GM19238 (cell line): ENCODE results near the gene RABL2B.

ENCODE experiments used
- DNase-seq: peaks from one replicate; pipeline ENCODE4 v3.0.0; 2011; ENCODE audit warnings: low spot score; ENCODE audit not compliant: insufficient read length

The RABL2B gene

DNA sequence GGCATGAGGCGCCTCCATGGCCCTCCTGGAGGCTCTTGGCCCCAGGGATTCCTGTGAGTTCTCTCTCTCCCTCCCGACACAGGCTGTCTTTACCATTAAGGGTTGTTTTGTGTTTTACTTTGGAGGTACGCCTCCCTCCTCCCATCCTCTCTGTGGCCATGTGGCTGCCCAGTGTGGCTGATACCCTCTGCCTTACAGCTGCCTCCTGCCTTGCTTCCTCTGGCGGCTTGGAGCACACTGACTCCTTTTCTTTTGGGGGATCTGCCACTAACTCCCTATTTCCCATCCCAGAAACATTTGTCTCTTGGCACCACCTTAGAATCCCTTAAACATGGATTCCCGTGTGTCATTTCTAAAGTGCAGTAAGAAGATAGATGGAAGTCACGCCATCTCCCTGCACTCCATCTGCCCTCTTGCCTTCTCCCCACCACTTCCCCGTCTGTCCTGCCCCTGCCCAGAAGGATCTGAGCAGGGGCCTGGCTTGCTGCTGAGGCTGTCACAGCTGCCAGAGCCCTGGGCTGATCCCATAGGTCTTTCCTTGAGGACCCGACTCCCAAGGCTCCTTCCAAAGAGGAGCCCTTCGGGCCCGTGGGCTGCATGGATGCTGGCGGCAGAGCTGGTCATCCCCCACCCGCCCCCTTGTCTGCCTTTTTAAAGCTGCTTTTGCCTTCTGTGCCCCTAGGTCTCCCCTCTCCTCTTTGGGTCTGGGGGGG, 60.6 kb downstream of the RABL2B start:
- no peak for DNase-seq

DNA sequence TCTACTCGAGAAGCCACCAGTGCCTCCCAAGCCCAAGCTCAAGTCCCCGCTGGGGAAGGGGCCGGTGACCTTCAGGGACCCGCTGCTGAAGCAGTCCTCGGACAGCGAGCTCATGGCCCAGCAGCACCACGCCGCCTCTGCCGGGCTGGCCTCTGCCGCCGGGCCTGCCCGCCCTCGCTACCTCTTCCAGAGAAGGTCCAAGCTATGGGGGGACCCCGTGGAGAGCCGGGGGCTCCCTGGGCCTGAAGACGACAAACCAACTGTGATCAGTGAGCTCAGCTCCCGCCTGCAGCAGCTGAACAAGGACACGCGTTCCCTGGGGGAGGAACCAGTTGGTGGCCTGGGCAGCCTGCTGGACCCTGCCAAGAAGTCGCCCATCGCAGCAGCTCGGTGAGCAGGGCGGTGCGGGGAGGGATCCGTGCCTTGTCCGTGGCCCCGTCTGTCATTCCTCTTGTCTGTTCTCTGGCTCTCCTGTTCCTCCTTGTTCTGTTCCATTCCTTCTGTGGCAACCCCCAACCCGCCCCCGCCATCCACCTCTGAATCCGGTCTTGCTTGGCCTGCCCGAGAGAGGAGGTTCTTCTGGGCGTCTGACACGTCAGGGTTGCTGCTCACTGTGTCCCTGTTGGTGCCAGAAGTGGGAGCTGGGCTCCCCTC, 61.3 kb downstream of the RABL2B start:
- DNase-seq, result no peak

DNA sequence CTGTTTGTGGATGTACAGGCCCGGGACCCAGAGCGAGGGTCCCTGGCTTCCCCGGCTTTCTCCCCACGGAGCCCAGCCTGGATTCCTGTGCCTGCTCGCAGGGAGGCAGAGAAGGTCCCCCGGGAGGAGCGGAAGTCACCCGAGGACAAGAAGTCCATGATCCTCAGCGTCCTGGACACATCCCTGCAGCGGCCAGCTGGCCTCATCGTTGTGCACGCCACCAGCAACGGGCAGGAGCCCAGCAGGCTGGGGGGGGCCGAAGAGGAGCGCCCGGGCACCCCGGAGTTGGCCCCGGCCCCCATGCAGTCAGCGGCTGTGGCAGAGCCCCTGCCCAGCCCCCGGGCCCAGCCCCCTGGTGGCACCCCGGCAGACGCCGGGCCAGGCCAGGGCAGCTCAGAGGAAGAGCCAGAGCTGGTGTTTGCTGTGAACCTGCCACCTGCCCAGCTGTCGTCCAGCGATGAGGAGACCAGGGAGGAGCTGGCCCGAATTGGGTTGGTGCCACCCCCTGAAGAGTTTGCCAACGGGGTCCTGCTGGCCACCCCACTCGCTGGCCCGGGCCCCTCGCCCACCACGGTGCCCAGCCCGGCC, 62.1 kb downstream of the RABL2B start:
- no peak for DNase-seq

DNA sequence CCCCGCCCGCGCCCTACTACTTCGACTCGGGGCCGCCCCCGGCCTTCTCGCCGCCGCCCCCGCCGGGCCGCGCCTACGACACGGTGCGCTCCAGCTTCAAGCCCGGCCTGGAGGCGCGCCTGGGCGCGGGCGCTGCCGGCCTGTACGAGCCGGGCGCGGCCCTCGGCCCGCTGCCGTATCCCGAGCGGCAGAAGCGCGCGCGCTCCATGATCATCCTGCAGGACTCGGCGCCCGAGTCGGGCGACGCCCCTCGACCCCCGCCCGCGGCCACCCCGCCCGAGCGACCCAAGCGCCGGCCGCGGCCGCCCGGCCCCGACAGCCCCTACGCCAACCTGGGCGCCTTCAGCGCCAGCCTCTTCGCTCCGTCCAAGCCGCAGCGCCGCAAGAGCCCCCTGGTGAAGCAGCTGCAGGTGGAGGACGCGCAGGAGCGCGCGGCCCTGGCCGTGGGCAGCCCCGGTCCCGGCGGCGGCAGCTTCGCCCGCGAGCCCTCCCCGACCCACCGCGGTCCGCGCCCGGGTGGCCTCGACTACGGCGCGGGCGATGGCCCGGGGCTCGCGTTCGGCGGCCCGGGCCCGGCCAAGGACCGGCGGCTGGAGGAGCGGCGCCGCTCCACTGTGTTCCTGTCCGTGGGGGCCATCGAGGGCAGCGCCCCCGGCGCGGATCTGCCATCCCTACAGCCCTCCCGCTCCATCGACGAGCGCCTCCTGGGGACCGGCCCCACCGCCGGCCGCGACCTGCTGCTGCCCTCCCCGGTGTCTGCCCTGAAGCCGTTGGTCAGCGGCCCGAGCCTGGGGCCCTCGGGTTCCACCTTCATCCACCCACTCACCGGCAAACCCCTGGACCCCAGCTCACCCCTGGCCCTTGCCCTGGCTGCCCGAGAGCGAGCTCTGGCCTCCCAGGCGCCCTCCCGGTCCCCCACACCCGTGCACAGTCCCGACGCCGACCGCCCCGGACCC, 62.9 kb downstream of the RABL2B start:
- DNase-seq, result no peak

DNA sequence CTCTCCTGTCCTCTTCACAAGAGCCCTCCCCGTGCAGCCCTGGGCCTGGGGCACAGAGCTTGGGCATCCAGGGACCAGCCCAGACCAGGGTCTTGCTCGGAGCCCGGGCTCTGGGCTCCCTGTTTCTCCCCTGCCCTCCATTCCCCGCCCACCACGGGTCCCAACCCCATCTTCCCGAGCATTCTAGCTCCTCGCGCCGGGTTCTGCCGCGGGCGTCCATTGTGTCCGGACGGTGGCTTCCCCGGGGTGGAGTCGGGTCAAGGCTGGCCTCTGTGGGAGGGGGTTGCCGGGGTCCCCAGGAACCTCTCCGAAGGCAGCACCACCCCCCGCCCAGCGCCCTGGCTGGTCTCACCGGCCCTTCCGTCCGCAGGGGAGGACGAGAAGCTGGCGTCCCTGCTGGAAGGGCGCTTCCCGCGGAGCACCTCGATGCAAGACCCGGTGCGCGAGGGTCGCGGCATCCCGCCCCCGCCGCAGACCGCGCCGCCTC, 63.6 kb downstream of the RABL2B start:
- no peak for DNase-seq

DNA sequence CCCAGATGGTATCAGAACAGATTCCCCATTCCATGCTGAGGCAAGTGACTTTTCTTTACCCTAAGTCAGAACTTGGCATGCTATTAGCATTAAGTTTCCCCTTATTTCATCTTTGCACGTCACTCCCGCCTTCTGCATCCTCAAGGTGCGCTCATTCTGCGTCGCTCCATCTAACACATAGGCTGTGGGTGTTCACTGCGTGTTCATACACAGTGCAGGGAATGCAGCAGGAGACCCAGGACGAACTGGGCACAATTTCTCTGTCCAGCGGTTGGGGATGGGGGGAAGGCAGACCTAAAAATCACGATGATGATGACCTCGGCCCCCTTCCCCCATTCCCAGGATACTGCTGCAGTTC, 65.1 kb downstream of the RABL2B start:
- no peak for DNase-seq

DNA sequence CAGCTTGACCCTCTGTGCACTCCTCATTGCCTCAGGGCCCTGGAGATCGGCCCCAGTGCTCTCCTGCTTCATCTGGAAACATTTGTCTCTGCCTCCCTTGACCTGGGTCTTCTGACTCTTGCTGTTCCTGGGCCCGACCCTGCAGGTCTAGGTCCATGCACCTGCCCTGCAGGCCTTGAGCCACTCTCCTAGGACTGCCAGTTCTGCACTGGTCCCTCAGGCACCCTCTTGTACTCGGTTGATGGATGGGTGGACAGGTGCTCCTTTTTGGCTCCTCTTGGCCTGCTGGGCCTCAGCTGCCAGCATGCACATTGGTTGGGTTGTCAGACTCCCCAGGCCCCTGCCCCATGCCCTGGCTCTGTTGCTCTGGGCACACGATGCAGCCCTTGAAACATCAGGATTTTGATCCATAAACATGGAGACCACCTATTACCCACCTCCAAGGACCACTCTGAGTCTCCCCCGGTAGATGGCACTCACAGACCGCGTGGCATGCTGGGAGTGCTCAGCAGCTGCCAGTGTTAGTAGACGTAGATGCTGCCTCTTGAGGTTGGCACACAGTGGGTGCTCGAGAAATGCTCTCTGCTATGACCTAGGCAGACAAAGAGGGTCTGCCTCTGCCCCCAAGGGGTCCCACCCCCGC, 65.6 kb downstream of the RABL2B start:
- no peak for DNase-seq
